ENCODE data around the gene DIDO1. TPM values are rescaled to one million over a fixed set of nuclear protein-coding genes. Genes with fewer than 3 reads are reported as not detected.

DIDO1 gene
- total RNA-seq, 1 donor from 2014 or later = 58.7 TPM

DNA sequence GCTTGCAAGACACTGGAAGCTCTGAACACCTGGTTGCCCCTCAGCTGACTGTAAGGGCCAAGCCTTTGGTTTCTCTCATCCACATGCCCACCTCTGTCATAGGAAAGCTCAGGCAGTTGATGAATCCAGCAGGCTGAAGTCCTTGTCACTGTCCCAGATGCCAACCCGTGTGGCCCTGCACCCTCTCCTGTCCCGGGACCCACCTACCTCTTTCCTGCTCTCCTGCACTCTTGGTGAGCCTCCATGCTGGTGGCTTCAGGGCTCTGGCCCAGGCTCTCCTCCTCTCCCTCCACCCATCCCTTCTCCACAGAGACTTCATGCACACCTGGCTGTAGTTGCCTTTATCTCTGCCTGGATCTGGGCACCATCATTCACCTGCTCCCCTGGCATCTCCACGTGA is 7.7 kb upstream of the DIDO1 start:
- intact Hi-C loops (cut with DNase I) = no loop called here
- Histone ChIP-seq H3K27me3 (no peaks in the 10 kb centered on the region), H3K9me3 (no peaks in the 10 kb centered on the region), H3K4me1 (peaks cover 54% of the 10 kb centered on the region), H3K4me3 (no peak overlapping the region), H3K36me3 (no peaks in the 10 kb centered on the region), H3K27ac (no peak overlapping the region)
- no peak for DNase-seq (ENCODE audit: extremely low spot score in 2 of 2)
- TF ChIP-seq, protein P1, sequence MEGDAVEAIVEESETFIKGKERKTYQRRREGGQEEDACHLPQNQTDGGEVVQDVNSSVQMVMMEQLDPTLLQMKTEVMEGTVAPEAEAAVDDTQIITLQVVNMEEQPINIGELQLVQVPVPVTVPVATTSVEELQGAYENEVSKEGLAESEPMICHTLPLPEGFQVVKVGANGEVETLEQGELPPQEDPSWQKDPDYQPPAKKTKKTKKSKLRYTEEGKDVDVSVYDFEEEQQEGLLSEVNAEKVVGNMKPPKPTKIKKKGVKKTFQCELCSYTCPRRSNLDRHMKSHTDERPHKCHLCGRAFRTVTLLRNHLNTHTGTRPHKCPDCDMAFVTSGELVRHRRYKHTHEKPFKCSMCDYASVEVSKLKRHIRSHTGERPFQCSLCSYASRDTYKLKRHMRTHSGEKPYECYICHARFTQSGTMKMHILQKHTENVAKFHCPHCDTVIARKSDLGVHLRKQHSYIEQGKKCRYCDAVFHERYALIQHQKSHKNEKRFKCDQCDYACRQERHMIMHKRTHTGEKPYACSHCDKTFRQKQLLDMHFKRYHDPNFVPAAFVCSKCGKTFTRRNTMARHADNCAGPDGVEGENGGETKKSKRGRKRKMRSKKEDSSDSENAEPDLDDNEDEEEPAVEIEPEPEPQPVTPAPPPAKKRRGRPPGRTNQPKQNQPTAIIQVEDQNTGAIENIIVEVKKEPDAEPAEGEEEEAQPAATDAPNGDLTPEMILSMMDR (IDR thresholded peaks at IDR 0.05) = no peak

DNA sequence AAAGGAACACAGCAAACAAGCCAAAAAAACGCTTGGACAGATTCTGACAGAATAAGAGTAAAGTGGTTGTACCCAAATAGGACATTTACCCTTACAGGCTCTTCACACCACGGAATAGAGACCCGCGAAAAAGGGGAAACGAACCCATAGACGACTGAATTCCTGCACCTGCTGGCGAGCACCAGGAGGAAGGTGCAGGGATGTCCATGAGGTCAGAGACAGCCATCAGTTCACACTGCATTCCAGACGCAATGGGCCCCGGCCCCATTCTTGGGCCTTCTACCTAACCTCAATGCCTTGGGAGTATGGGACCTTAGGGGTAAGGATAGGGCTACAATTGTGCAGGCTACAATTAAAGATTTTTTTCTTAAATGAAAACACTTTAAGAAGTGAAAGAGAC is 5.2 kb upstream of the DIDO1 start:
- TF ChIP-seq POLR2AphosphoS5 (IDR thresholded peaks at IDR 0.05; ENCODE audit: insufficient read depth in 1 of 2, low read depth in 1 of 2) = no peak
- TF ChIP-seq, protein P1 (IDR thresholded peaks at IDR 0.05) = no peak
- TF ChIP-seq POLR2A (IDR thresholded peaks at IDR 0.05) = no peak
- H3K4me1 ChIP-seq = peaks cover 64% of the 10 kb centered on the region
- H3K36me3 ChIP-seq = no peaks in the 10 kb centered on the region
- no peaks in the 10 kb centered on the region for H3K9me3 ChIP-seq
- H3K4me3 ChIP-seq = no peak overlapping the region
- no peak overlapping the region for H3K27ac ChIP-seq
- no peaks in the 10 kb centered on the region for H3K27me3 ChIP-seq
- no peak for DNase-seq (ENCODE audit: extremely low spot score in 2 of 2)
- intact Hi-C loops (cut with DNase I) = no loop called here

DNA sequence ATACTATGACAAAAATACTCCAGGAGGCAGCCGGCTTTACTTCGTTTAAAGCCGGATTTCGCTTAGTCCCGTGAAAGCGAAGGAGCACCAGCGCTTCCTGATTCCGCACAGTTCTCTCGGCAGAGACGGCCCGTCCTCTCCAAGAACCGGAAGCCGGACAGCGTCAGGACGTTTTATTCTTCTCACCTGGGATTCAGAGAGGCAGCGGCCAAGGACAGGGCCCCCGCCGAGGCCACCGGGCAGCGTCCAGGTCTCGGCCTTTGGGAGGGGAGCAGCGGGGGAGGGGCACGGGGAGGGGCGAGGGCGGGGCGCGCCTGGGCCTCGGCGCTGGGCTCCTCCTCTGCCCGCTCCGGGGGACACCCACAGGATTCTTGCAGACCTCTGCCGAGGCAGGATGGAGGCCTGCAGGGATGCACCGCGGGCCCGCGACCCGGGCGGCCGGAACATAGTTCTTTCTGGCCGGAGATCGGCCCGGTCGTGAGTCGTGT is 2.8 kb upstream of the DIDO1 start:
- peak overlapping the region; percentile 79 for H3K27ac ChIP-seq
- H3K27me3 ChIP-seq = no peaks in the 10 kb centered on the region
- H3K4me3 ChIP-seq = peak overlapping the region; percentile 52 to 54
- H3K9me3 ChIP-seq = no peaks in the 10 kb centered on the region
- no peak for DNase-seq (ENCODE audit: extremely low spot score in 2 of 2)
- intact Hi-C loops (cut with DNase I) = no loop called here
- H3K4me1 ChIP-seq = peaks cover 54% of the 10 kb centered on the region
- TF ChIP-seq POLR2A (IDR thresholded peaks at IDR 0.05) (no peak), POLR2AphosphoS5 (IDR thresholded peaks at IDR 0.05; ENCODE audit: insufficient read depth in 1 of 2, low read depth in 1 of 2) (peak; percentile 8 to 63)
- TF ChIP-seq, protein P1 (IDR thresholded peaks at IDR 0.05) = no peak
- H3K36me3 ChIP-seq = no peaks in the 10 kb centered on the region

DNA sequence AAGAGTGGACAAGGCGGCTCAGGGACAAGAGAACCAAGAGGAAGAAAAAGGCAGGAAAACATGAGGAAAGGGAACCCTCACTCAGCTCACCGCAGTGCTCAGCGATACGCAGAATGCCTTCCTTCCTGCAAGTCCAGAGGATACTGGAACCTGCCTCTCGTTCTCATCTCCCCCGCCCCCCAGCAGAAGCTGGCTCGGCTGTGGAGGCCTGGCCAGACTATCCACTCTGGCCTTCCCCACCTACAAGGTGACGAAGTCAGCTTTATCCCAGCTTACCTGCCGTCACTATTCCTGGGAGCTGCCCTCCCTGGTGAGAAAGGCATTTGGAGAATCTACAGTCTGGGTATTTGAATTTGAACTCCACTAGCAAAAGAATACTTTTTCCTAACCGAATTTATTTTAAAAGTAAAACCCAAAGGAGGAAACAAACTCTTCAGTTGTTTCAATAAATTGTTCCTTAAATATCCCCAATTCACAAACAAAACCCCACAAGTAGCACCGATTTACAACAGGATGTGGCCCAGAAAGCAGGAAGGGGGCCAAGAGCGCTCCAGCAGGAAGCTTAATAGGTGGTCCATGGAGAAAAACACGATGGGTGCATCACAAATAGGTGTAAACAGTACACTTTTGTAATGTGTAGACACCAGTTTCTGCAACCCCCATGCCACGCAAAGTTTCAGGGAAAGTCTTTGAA is 2.1 kb upstream of the DIDO1 start:
- peak overlapping the region; percentile 52 to 54 for H3K4me3 ChIP-seq
- H3K4me1 ChIP-seq = peaks cover 54% of the 10 kb centered on the region
- no peaks in the 10 kb centered on the region for H3K36me3 ChIP-seq
- TF ChIP-seq POLR2AphosphoS5 (IDR thresholded peaks at IDR 0.05; ENCODE audit: insufficient read depth in 1 of 2, low read depth in 1 of 2) = no peak
- TF ChIP-seq POLR2A (IDR thresholded peaks at IDR 0.05) = no peak
- TF ChIP-seq, protein P1 (IDR thresholded peaks at IDR 0.05) = no peak
- H3K27ac ChIP-seq = peak overlapping the region; percentile 79
- H3K27me3 ChIP-seq = no peaks in the 10 kb centered on the region
- no peaks in the 10 kb centered on the region for H3K9me3 ChIP-seq
- intact Hi-C loops (cut with DNase I) = no loop called here
- DNase-seq (ENCODE audit: extremely low spot score in 2 of 2) = no peak

DNA sequence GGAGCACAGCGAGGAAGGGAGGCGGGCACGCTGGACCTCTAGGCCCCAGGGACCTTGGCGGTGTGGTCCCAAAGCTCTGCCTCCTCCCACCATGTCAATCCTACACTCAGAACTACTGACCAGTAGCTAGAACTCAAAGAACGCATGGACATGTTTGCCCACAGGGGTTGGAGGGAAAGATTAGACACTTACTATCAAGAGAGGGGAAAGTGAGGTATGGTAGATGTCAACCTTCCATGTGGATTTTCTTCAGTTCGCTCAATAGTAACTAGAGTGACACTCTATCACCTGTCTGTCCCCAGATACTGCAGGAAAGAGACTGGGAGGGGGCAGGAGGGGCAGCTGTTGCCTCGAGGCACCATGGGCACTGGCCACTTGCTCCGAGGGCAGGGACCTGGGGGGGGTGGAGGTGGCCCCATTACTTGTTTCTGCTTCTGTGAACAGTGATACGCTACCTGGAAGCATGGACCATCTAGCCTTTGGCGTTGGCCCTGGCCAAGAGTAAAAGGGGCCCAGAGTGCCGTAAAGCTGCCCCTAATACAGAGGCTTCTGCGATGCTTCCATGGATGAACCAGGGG is 912 bp upstream of the DIDO1 start:
- Histone ChIP-seq H3K4me3 (peak overlapping the region; percentile 75 to 96), H3K4me1 (peaks cover 66% of the 10 kb centered on the region), H3K9me3 (no peaks in the 10 kb centered on the region), H3K27me3 (no peaks in the 10 kb centered on the region), H3K27ac (peak overlapping the region; percentile 96), H3K36me3 (no peaks in the 10 kb centered on the region)
- no peak for TF ChIP-seq POLR2AphosphoS5 (IDR thresholded peaks at IDR 0.05; ENCODE audit: insufficient read depth in 1 of 2, low read depth in 1 of 2)
- TF ChIP-seq, protein P1 (IDR thresholded peaks at IDR 0.05) = no peak
- no peak for TF ChIP-seq POLR2A (IDR thresholded peaks at IDR 0.05)
- DNase-seq (ENCODE audit: extremely low spot score in 2 of 2) = no peak
- intact Hi-C loops (cut with DNase I) = no loop called here

Data from vagina (tissue), 2 donors.